GM21529 (cell line): Measurements from ENCODE around the gene PPP1CB.

Experiments
- ATAC-seq: cut with Tn5 transposase; IDR thresholded peaks from one replicate; pipeline ENCODE4 v1.9.1; 2021; ENCODE audit not compliant: unreplicated experiment

The PPP1CB gene

GRCh38 chr2:28751252-28751955 lies at the start of gene PPP1CB:
Gene PPP1CB, plus strand, starts transcription at chr2:28751830. Its CDS starts 295 bp downstream, at chr2:28752125.
- ATAC-seq, result peak; percentile 84

GRCh38 chr2:28702415-28702861 lies 49.2 kb upstream of the PPP1CB start:
- no peak for ATAC-seq

- no peak for ATAC-seq
Observed at GRCh38 chr2:28702878-28703277, 48.8 kb upstream of the PPP1CB start.

GRCh38 chr2:28704621-28705020 lies 47.0 kb upstream of the PPP1CB start:
- no peak for ATAC-seq

GRCh38 chr2:28705751-28706440 lies 45.7 kb upstream of the PPP1CB start:
- ATAC-seq, result no peak

GRCh38 chr2:28707592-28707991 lies 44.0 kb upstream of the PPP1CB start:
- no peak for ATAC-seq

GRCh38 chr2:28709101-28709500 lies 42.5 kb upstream of the PPP1CB start:
- ATAC-seq, result no peak

GRCh38 chr2:28710545-28710944 lies 41.1 kb upstream of the PPP1CB start:
- no peak for ATAC-seq

- no peak for ATAC-seq
Observed at GRCh38 chr2:28713577-28714298, 37.9 kb upstream of the PPP1CB start.

GRCh38 chr2:28716265-28716865 lies 35.3 kb upstream of the PPP1CB start:
- peak; percentile 68 for ATAC-seq

GRCh38 chr2:28717339-28717758 lies 34.3 kb upstream of the PPP1CB start:
- no peak for ATAC-seq

GRCh38 chr2:28720345-28720744 lies 31.3 kb upstream of the PPP1CB start:
- ATAC-seq, result no peak

GRCh38 chr2:28721601-28722191 lies 29.9 kb upstream of the PPP1CB start:
- no peak for ATAC-seq

GRCh38 chr2:28725021-28725711 lies 26.5 kb upstream of the PPP1CB start:
- no peak for ATAC-seq

GRCh38 chr2:28726177-28726576 lies 25.5 kb upstream of the PPP1CB start:
- no peak for ATAC-seq

GRCh38 chr2:28729698-28730097 lies 21.9 kb upstream of the PPP1CB start:
- ATAC-seq, result no peak

- no peak for ATAC-seq
Observed at GRCh38 chr2:28730641-28731146, 20.9 kb upstream of the PPP1CB start.

GRCh38 chr2:28735511-28735910 lies 16.1 kb upstream of the PPP1CB start:
- ATAC-seq, result no peak

- no peak for ATAC-seq
Observed at GRCh38 chr2:28736034-28736433, 15.6 kb upstream of the PPP1CB start.

- ATAC-seq, result no peak
Observed at GRCh38 chr2:28737655-28738054, 14.0 kb upstream of the PPP1CB start.
